ENCODE measurements around the gene ZNF334. TPM values are rescaled to one million over a fixed set of nuclear protein-coding genes. Genes with fewer than 3 reads are reported as not detected.

The ZNF334 gene
- total RNA-seq, 4 donors from 2014 or later: 0.54 to 6.5 (median 1.1) TPM

DNA sequence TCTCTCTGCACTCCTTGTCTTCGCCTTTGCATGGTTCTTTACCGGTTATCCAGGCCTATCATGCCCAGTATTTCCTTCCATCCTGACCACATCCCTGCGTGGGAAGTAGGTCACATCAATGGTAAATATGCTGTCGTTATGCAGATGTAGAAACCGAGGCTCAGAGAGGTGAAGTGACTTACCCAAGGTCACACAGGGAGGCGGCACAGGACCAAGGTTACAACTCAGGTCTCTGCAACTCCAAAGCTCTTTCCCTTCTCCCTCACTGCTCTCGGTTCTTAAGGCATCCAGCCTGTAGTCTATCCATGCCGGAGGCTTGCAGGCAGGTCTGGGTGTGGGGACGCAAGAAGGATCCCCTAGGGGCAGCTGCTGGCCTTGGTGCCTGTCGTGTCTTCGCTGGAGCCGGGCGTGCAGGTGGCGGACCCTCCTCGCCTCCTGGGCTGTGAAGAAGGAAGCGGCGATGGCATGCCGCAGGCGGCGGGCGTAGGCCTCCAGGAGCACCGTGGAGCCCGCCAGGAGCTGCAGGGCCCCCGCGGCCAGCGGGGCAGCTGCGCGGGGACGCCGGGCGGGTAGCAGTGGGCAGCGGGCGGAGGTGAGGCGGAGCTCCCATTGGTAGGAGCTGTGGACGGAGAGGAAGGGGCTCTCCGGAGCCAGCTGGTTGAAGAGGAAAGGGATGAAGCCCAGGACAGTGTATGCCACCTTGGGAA, 28.0 kb upstream of the ZNF334 start:
- Histone ChIP-seq H3K36me3 (no peaks in the 10 kb centered on the region), H3K27ac (no peak overlapping the region), H3K9me3 (no peaks in the 10 kb centered on the region), H3K4me1 (no peaks in the 10 kb centered on the region), H3K4me3 (no peak overlapping the region), H3K27me3 (peaks cover 79% of the 10 kb centered on the region)
- 69 to 79% methylated on average over 3 to 10 of the region's 36 CpGs for WGBS, 2 donors (ENCODE audit: low coverage in 1 of 2)
- no peak for ATAC-seq
- TF ChIP-seq POLR2A (IDR thresholded peaks at IDR 0.05): no peak
- no peak for TF ChIP-seq POLR2AphosphoS5 (IDR thresholded peaks at IDR 0.05)
- TF ChIP-seq, protein P1, sequence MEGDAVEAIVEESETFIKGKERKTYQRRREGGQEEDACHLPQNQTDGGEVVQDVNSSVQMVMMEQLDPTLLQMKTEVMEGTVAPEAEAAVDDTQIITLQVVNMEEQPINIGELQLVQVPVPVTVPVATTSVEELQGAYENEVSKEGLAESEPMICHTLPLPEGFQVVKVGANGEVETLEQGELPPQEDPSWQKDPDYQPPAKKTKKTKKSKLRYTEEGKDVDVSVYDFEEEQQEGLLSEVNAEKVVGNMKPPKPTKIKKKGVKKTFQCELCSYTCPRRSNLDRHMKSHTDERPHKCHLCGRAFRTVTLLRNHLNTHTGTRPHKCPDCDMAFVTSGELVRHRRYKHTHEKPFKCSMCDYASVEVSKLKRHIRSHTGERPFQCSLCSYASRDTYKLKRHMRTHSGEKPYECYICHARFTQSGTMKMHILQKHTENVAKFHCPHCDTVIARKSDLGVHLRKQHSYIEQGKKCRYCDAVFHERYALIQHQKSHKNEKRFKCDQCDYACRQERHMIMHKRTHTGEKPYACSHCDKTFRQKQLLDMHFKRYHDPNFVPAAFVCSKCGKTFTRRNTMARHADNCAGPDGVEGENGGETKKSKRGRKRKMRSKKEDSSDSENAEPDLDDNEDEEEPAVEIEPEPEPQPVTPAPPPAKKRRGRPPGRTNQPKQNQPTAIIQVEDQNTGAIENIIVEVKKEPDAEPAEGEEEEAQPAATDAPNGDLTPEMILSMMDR (IDR thresholded peaks at IDR 0.05): no peak
- no peak for TF ChIP-seq EP300 (IDR thresholded peaks at IDR 0.05)

DNA sequence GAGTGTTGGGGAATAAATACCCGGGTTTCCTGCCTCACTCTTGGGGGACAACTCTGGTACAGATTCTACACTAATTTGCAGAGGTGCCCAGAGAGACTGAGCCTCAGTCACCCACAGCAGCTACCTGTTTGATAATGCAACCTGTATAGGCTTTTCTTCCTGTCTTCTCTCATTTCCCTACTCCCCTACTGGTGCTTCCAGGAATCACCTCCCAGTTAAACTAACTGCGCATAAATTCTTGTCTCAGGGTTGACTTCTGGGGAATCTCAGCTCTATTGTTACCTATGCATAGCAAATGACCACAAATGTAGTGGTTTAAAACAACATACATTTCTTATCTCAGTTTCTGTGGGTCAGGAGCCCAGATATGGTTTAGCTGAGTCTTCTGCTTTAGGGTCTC, 25.8 kb upstream of the ZNF334 start:
- peaks cover 61% of the 10 kb centered on the region for H3K27me3 ChIP-seq
- no peaks in the 10 kb centered on the region for H3K9me3 ChIP-seq
- no peak for ATAC-seq
- TF ChIP-seq EP300 (IDR thresholded peaks at IDR 0.05) (no peak), POLR2A (IDR thresholded peaks at IDR 0.05) (no peak), POLR2AphosphoS5 (IDR thresholded peaks at IDR 0.05) (no peak)
- TF ChIP-seq, protein P1 (IDR thresholded peaks at IDR 0.05): no peak
- 69 to 96% methylated on average over 2 of the region's 2 CpGs for WGBS, 2 donors (ENCODE audit: low coverage in 1 of 2)
- no peak overlapping the region for H3K4me3 ChIP-seq
- no peak overlapping the region for H3K27ac ChIP-seq
- H3K36me3 ChIP-seq: no peaks in the 10 kb centered on the region
- H3K4me1 ChIP-seq: no peaks in the 10 kb centered on the region

DNA sequence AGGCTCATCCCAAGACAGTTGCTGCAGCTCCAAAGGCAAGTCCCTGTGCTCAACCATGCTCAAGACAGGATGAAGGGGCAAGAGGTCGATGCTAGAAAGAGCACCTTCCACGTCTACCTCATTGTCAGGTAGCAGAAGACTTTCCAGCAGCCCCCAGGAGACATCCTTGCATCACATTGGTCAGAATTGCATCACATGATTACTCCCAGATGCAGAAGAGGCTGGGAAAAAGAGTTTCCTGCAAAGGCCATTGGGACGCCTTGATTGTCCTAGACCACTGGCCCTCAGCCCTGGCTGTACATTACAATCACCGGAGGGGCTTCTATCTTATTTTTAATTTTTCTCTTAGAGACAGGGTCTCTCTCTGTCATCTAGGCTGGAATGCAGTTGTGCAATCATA, 17.3 kb upstream of the ZNF334 start:
- Histone ChIP-seq H3K4me1 (no peaks in the 10 kb centered on the region), H3K36me3 (no peaks in the 10 kb centered on the region), H3K4me3 (no peak overlapping the region), H3K27ac (no peak overlapping the region), H3K9me3 (no peaks in the 10 kb centered on the region), H3K27me3 (peaks cover 55% of the 10 kb centered on the region)
- no peak for ATAC-seq
- 50 to 100% methylated on average over 1 to 2 of the region's 4 CpGs for WGBS, 2 donors (ENCODE audit: low coverage in 1 of 2)
- no peak for TF ChIP-seq POLR2A (IDR thresholded peaks at IDR 0.05)
- no peak for TF ChIP-seq EP300 (IDR thresholded peaks at IDR 0.05)
- TF ChIP-seq POLR2AphosphoS5 (IDR thresholded peaks at IDR 0.05): no peak
- TF ChIP-seq, protein P1 (IDR thresholded peaks at IDR 0.05): no peak

DNA sequence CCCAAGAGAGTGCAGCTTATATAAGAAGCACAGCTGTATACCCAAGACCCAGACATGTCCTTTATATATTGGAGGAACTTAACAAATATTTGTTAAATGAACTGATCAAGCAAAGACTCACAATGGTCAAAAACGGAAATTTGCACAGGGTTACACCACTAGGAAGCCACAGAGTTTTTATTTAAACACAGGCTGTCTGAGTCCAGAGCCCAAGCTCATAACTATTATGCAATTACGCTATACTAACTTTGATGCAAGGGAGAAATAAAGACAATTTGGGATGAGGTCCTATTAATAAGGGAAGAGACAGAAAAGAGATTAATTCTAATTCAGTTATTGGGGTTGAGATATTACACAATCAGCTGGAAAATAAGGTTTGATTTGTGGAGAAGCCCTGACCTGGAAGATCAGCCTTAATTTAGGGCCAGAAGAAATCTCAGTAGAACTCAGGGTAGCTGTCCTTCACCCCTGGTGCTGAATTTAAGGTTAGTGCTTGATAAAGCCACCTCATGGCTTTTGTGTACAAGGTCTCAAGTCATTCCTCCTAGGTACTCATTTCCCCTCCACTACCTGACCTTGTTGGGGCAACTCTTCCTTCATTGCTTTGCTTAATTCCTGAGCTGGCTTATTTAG, 10.5 kb upstream of the ZNF334 start:
- WGBS, 2 donors (ENCODE audit: low coverage in 1 of 2): 41 to 50% methylated on average over 2 of the region's 2 CpGs
- no peak overlapping the region for H3K4me3 ChIP-seq
- H3K27me3 ChIP-seq: peaks cover 85% of the 10 kb centered on the region
- ATAC-seq: no peak
- no peaks in the 10 kb centered on the region for H3K9me3 ChIP-seq
- TF ChIP-seq, protein P1 (IDR thresholded peaks at IDR 0.05): no peak
- TF ChIP-seq EP300 (IDR thresholded peaks at IDR 0.05) (no peak), POLR2AphosphoS5 (IDR thresholded peaks at IDR 0.05) (no peak), POLR2A (IDR thresholded peaks at IDR 0.05) (no peak)
- no peak overlapping the region for H3K27ac ChIP-seq
- H3K4me1 ChIP-seq: no peaks in the 10 kb centered on the region
- no peaks in the 10 kb centered on the region for H3K36me3 ChIP-seq

DNA sequence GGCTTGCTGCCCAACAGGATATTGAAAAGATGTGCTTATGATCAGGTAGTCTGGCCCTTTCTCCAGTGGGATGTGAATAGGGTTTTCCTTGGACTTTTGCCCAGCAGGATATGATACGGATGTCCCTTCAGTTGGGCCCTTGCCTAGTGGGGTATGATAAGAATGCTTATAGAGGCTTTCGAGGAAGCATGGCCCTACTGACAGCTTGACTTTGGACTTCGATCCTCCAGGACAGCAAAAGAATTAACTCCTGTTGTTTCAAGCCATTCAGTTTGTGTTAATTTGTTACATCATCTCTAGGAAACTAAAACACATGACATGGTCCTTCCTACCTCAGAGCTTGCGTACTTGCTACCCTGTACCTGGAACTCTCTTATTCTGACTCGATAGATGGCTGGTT, 9.7 kb upstream of the ZNF334 start:
- Histone ChIP-seq H3K36me3 (no peaks in the 10 kb centered on the region), H3K9me3 (no peaks in the 10 kb centered on the region), H3K27ac (no peak overlapping the region), H3K27me3 (peaks cover 85% of the 10 kb centered on the region), H3K4me1 (no peaks in the 10 kb centered on the region), H3K4me3 (no peak overlapping the region)
- TF ChIP-seq EP300 (IDR thresholded peaks at IDR 0.05) (no peak), POLR2A (IDR thresholded peaks at IDR 0.05) (no peak), POLR2AphosphoS5 (IDR thresholded peaks at IDR 0.05) (no peak)
- TF ChIP-seq, protein P1 (IDR thresholded peaks at IDR 0.05): no peak
- ATAC-seq: no peak
- WGBS, 2 donors (ENCODE audit: low coverage in 1 of 2): 61 to 70% methylated on average over 4 to 5 of the region's 5 CpGs

Measured in gastroesophageal sphincter (tissue), 4 donors.